Upper lobe of left lung (tissue), 6 donors: ENCODE results near the gene ZNF513. TPM values are rescaled to one million over a fixed set of nuclear protein-coding genes. Genes with fewer than 3 reads are reported as not detected.

Source experiments
- ATAC-seq, 2 donors: fragments of 200-7000 bp; cut with Tn5 transposase; one replicate each; pipeline ENCODE4 v1.9.1; 2022; ENCODE audit warnings: mild to moderate bottlenecking in 2 of 2, moderate library complexity in 2 of 2; ENCODE audit not compliant: low FRiP score in 2 of 2
- DNase-seq, 2 donors: peaks; one replicate each; pipeline ENCODE4 v3.0.0-alpha.2; 2019 to 2020
- H3K27ac ChIP-seq, 4 donors: fragments of 200-600 bp; sonication (generic); one replicate each; pipeline ENCODE4 v1.5.1; 2016 to 2019
- H3K27me3 ChIP-seq, 4 donors: fragments of 200-600 bp; sonication (generic); one replicate each; pipeline ENCODE4 v1.5.1; 2017 to 2019
- H3K36me3 ChIP-seq, 4 donors: fragments of 200-600 bp; sonication (generic); one replicate each; pipeline ENCODE4 v1.5.1; 2016 to 2019
- H3K4me1 ChIP-seq, 4 donors: fragments of 200-600 bp; sonication (generic); one replicate each; pipeline ENCODE4 v1.5.1; 2018 to 2019
- H3K4me3 ChIP-seq, 4 donors: fragments of 200-600 bp; sonication (generic); one replicate each; pipeline ENCODE4 v1.5.1; 2017 to 2019; ENCODE audit warnings: mild to moderate bottlenecking in 2 of 4, moderate library complexity in 1 of 4
- H3K9me3 ChIP-seq, 4 donors: fragments of 200-600 bp; sonication (generic); one replicate each; pipeline ENCODE4 v1.5.1; 2018 to 2019
- EP300 ChIP-seq, 4 donors: sonication (generic); formaldehyde crosslinking; IDR thresholded peaks; one replicate each; pipeline ENCODE4 v1.5.1; 2017; ENCODE audit warnings: antibody characterized with exemption in 4 of 4, control low read depth in 2 of 4
- POLR2A ChIP-seq, 4 donors: fragments of 450-650 bp; IDR thresholded peaks; one replicate each; pipeline ENCODE4 v1.5.1; 2016 to 2017; ENCODE audit warnings: antibody characterized with exemption in 4 of 4, mild to moderate bottlenecking in 2 of 4
- POLR2AphosphoS5 ChIP-seq, 2 donors: sonication (generic); formaldehyde crosslinking; IDR thresholded peaks; one replicate each; pipeline ENCODE4 v1.5.1; 2017; ENCODE audit warnings: antibody characterized with exemption in 2 of 2
- WGBS, 2 donors: methylation state at CpG; one replicate each; pipeline ENCODE4 v1.1.5; 2017 to 2018; 5-methylcytosine and 5-hydroxymethylcytosine counted together
- total RNA-seq, 6 donors: library from RNA; depleted of rRNA in 4 of 6; stranded (reverse); fragments of >200 nt in 4 of 6; gene quantifications; one replicate each; pipeline versions ENCODE4 v1.1.0 to v1.2.1, GENCODE V29; 2016 to 2021
- TF ChIP-seq, protein P1 (sequence below), 6 experiments: fragments of 450-650 bp in 4 of 6; fragments of 200-600 bp in 2 of 6; sonication (generic) in 2 of 6; IDR thresholded peaks; one replicate each; pipeline ENCODE4 v1.5.1; 2016 to 2019; ENCODE audit warnings: antibody characterized with exemption in 6 of 6
- donor health status: DM: no; HTN: no; CAD: no; lungs with moderate emphysema.
- donor health status: DM: no; HTN: yes; CAD: no; lungs with severe emphysema.

Gene ZNF513
- total RNA-seq, 6 donors from 2014 or later: 9.3 to 31.4 (median 18.0) TPM

DNA sequence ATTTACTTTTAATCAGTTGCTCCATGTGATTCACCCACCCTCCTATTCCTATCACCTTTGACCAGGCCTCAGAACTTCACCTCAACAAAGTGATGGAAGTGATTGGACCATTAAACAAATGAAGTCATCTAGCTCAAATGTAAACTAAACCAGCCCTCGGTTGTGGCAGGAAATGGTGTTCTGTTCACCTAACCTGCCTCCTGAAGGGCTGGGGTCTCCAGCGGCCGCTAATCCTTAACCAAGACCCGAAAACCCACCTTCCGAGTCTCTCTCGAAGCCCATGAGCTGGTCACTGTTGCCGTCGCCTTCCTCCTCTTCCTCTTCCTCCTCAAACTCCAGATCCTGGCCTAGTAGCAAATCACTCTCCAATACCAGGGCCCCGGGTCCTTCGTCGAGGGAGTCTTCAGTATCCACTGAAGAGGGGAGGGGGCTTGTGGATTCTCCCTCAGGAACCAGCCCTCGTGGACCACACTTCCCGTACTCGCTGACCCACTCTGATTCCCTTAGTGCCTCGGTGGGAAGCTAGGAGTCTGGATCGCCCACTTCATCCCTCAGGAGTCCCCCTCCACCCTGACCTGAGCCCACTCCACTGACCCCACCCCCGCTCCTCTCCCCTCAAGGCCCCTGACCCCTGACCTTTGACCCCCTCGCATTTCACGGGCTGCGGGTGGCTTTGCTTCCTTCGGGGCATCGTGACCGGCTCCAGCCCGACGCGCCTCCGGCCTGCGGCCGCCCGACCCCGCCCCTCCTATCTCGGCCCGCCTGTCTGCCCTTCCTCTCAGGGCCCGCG lies 503 bp downstream of the ZNF513 start:
- peak overlapping the region; percentile 63 to 92 (median 84) for H3K4me3 ChIP-seq
- TF ChIP-seq, protein P1, sequence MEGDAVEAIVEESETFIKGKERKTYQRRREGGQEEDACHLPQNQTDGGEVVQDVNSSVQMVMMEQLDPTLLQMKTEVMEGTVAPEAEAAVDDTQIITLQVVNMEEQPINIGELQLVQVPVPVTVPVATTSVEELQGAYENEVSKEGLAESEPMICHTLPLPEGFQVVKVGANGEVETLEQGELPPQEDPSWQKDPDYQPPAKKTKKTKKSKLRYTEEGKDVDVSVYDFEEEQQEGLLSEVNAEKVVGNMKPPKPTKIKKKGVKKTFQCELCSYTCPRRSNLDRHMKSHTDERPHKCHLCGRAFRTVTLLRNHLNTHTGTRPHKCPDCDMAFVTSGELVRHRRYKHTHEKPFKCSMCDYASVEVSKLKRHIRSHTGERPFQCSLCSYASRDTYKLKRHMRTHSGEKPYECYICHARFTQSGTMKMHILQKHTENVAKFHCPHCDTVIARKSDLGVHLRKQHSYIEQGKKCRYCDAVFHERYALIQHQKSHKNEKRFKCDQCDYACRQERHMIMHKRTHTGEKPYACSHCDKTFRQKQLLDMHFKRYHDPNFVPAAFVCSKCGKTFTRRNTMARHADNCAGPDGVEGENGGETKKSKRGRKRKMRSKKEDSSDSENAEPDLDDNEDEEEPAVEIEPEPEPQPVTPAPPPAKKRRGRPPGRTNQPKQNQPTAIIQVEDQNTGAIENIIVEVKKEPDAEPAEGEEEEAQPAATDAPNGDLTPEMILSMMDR (IDR thresholded peaks at IDR 0.05): no peak
- no peak for TF ChIP-seq POLR2AphosphoS5 (IDR thresholded peaks at IDR 0.05)
- H3K9me3 ChIP-seq: no peaks in the 10 kb centered on the region
- DNase-seq (peak; percentile 25 to 68), ATAC-seq (peak; percentile 2 to 76)
- H3K27me3 ChIP-seq: no peaks in the 10 kb centered on the region
- peaks cover 34 to 77% (median 56%) of the 10 kb centered on the region in 4 donors for H3K36me3 ChIP-seq
- H3K27ac ChIP-seq: peak overlapping the region; percentile 84 to 95 (median 90)
- WGBS, 2 donors: 1 to 2% methylated on average over 15 to 18 of the region's 35 CpGs
- peaks cover 15 to 38% (median 22%) of the 10 kb centered on the region in 4 donors for H3K4me1 ChIP-seq

DNA sequence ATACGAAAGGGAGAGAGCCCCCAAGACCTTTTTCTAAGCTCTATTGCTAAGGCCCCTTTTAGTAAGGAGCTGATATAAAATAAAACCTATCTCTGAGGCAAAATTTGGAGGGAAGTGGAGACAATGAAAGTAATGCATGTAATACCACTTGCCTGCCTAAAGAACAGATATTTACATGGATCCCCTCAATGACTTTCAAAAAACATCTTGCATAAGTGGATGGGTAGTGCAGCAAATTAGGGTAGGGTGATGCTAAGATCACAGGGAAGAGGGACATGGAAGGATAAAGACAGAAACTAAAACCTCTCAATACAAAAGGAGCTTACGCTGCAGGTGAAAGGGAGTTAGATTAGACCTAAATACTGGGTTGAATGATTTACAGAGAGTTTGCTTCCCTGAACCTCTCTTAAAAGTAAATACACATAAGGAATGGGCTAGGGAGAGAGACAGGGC lies 1.1 kb downstream of the ZNF513 start:
- no peaks in the 10 kb centered on the region for H3K9me3 ChIP-seq
- TF ChIP-seq POLR2AphosphoS5 (IDR thresholded peaks at IDR 0.05) (no peak), EP300 (IDR thresholded peaks at IDR 0.05) (no peak), POLR2A (IDR thresholded peaks at IDR 0.05) (no peak)
- TF ChIP-seq, protein P1 (IDR thresholded peaks at IDR 0.05): no peak
- H3K36me3 ChIP-seq: peaks cover 36 to 77% (median 56%) of the 10 kb centered on the region in 4 donors
- H3K4me3 ChIP-seq: peak overlapping the region; percentile 63 to 92 (median 84)
- H3K27ac ChIP-seq: peak overlapping the region; percentile 84 to 95 (median 90)
- DNase-seq (no peak), ATAC-seq (no peak)
- peaks cover 15 to 38% (median 22%) of the 10 kb centered on the region in 4 donors for H3K4me1 ChIP-seq
- 82 to 83% methylated on average over 2 of the region's 2 CpGs for WGBS, 2 donors
- no peaks in the 10 kb centered on the region for H3K27me3 ChIP-seq

DNA sequence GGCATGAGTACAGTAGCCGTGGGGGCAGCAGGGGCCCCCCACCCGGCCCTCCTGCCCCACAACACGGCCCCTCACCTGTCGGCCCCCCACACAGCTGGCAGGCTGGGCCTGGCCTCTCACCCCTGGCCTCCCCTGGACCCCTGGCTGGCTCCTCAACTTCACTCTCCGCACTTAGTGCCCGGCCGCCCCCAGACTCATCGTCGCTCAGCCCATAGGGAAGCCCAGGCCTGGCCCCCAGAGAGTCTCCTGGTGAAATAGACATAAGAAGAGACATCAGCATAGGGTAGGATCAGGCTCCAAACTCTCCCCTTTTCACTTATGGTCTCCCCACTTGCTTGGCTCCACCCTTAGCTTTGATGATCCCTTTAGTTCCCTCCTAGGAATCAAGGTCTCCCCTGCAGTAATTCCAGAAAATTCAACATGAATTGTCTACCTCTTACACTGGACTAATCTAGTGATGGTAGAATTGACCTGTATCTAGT lies 1.7 kb downstream of the ZNF513 start:
- no peak for ATAC-seq

DNA sequence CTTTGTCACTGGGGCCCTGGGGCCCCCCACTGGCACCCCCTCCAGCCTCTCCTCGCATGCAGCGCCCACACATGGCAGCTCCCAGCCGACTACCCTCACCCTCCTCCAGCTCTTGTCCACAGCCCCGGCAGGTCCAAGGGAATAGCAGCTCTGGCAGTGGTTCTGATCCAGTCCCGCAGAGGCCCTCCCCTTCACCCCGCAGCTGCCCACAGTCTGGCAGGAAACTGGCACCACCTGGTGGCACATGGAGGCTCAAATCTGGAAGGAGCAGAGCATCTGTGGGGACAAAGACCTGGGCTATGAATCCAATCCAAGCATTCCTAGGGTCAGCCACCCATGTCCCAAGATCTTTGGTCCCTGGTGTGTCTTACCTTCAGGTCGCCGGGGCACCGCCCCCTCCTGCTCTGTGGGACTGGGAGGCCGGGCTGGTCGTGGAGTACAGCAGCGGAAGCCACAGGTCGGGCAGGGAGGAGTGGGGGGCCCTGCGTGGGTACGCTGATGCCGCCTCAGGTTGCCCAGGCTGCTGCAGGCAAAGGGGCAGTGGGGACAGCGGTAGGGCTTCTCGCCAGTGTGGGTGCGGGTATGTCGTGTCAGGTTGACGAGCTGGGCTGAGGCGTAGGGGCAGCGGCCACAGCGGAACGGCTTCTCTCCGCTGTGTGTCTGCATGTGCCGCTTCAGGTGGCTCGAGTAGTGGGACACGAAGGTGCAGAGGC lies 2.3 kb downstream of the ZNF513 start:
- H3K36me3 ChIP-seq: peaks cover 37 to 77% (median 57%) of the 10 kb centered on the region in 4 donors
- H3K4me1 ChIP-seq: peaks cover 15 to 39% (median 22%) of the 10 kb centered on the region in 4 donors
- H3K27ac ChIP-seq: peak overlapping the region in 1 of 4 donors; percentile 12
- DNase-seq: peak in 1 of 2 donors; percentile 83
- 84 to 87% methylated on average over 12 to 28 of the region's 29 CpGs for WGBS, 2 donors
- H3K4me3 ChIP-seq: no peak overlapping the region
- ATAC-seq: no peak
- TF ChIP-seq POLR2AphosphoS5 (IDR thresholded peaks at IDR 0.05): no peak
- TF ChIP-seq POLR2A (IDR thresholded peaks at IDR 0.05): no peak
- no peak for TF ChIP-seq EP300 (IDR thresholded peaks at IDR 0.05)
- TF ChIP-seq, protein P1 (IDR thresholded peaks at IDR 0.05): no peak
- H3K27me3 ChIP-seq: no peaks in the 10 kb centered on the region
- no peaks in the 10 kb centered on the region for H3K9me3 ChIP-seq

More for the DNA sequence above, 1.7 kb downstream of the ZNF513 start:
- WGBS, 2 donors: 86 to 97% methylated on average over 5 of the region's 9 CpGs
- Histone ChIP-seq H3K4me1 (peaks cover 15 to 38% (median 22%) of the 10 kb centered on the region in 4 donors), H3K4me3 (peak overlapping the region in 1 of 4 donors; percentile 80), H3K9me3 (no peaks in the 10 kb centered on the region), H3K27me3 (no peaks in the 10 kb centered on the region), H3K27ac (peak overlapping the region in 2 of 4 donors; percentile 12 to 84), H3K36me3 (peaks cover 37 to 77% (median 57%) of the 10 kb centered on the region in 4 donors)
- TF ChIP-seq POLR2A (IDR thresholded peaks at IDR 0.05): no peak
- TF ChIP-seq POLR2AphosphoS5 (IDR thresholded peaks at IDR 0.05): no peak
- TF ChIP-seq, protein P1 (IDR thresholded peaks at IDR 0.05): no peak
- no peak for TF ChIP-seq EP300 (IDR thresholded peaks at IDR 0.05)
- DNase-seq: peak in 1 of 2 donors; percentile 81
